Chondrocyte (in vitro differentiated cells): ENCODE results near the gene FOXJ1. TPM values are rescaled to one million over a fixed set of nuclear protein-coding genes. Genes with fewer than 3 reads are reported as not detected.

Source experiments
- DNase-seq: peaks from one replicate; pipeline ENCODE4 v3.0.0; 2021; ENCODE audit warnings: mixed read lengths, low spot score
- H3K27ac Mint-ChIP-seq: one replicate; pipeline ENCODE4 v1.8.0; 2021; ENCODE audit warnings: mild to moderate bottlenecking, moderate library complexity, mixed read lengths; ENCODE audit not compliant: unreplicated experiment
- H3K27me3 Mint-ChIP-seq: 2 replicates; pipeline ENCODE4 v1.8.0; 2021; ENCODE audit warnings: low read depth, mixed read lengths
- H3K36me3 Mint-ChIP-seq: 2 replicates; pipeline ENCODE4 v1.8.0; 2021; ENCODE audit warnings: low read depth, mixed read lengths
- H3K4me1 Mint-ChIP-seq: 2 replicates; pipeline ENCODE4 v1.8.0; 2021; ENCODE audit warnings: low read depth, mild to moderate bottlenecking, mixed read lengths
- H3K4me3 Mint-ChIP-seq: one replicate; pipeline ENCODE4 v1.8.0; 2021; ENCODE audit warnings: mild to moderate bottlenecking, moderate library complexity, mixed read lengths; ENCODE audit not compliant: unreplicated experiment
- H3K9me3 Mint-ChIP-seq: 2 replicates; pipeline ENCODE4 v1.8.0; 2021; ENCODE audit warnings: low read depth, mixed read lengths
- CTCF ChIP-seq: fragments of 200-600 bp; sonication (generic); IDR thresholded peaks from 2 replicates; pipeline ENCODE4 v1.5.0; 2021; ENCODE audit warnings: antibody characterized with exemption, mild to moderate bottlenecking, moderate library complexity
- total RNA-seq: library from RNA; stranded (reverse); gene quantifications from 3 replicates; pipeline ENCODE4 v1.2.1, GENCODE V29; 2021

FOXJ1 gene
- total RNA-seq, 1 donor from 2014 or later, result 0.12 TPM

- Mint-ChIP-seq H3K4me1 (no peaks in the 10 kb centered on the region), H3K36me3 (no peaks in the 10 kb centered on the region), H3K27ac (no peak overlapping the region), H3K9me3 (no peaks in the 10 kb centered on the region), H3K4me3 (no peak overlapping the region), H3K27me3 (peaks cover 8% of the 10 kb centered on the region)
- TF ChIP-seq CTCF, result peak; percentile 25
- DNase-seq, result no peak
These were observed 16.3 kb downstream of the FOXJ1 start for GRCh38 chr17:76124582-76125390.

- DNase-seq, result no peak
- H3K27me3 Mint-ChIP-seq, result peaks cover 15% of the 10 kb centered on the region
- H3K36me3 Mint-ChIP-seq, result no peaks in the 10 kb centered on the region
These were observed 17.1 kb downstream of the FOXJ1 start for GRCh38 chr17:76123749-76124581.

GRCh38 chr17:76123191-76123499, 17.9 kb downstream of the FOXJ1 start:
- Mint-ChIP-seq H3K4me1 (no peaks in the 10 kb centered on the region), H3K27me3 (peaks cover 15% of the 10 kb centered on the region), H3K36me3 (no peaks in the 10 kb centered on the region), H3K27ac (no peak overlapping the region), H3K9me3 (no peaks in the 10 kb centered on the region), H3K4me3 (no peak overlapping the region)
- no peak for DNase-seq
- TF ChIP-seq CTCF, result no peak

More at GRCh38 chr17:76123749-76124581, 17.1 kb downstream of the FOXJ1 start:
- TF ChIP-seq CTCF, result no peak
- Mint-ChIP-seq H3K9me3 (no peaks in the 10 kb centered on the region), H3K27ac (no peak overlapping the region), H3K4me3 (no peak overlapping the region), H3K4me1 (no peaks in the 10 kb centered on the region)

GRCh38 chr17:76122431-76123190, 18.4 kb downstream of the FOXJ1 start:
- no peak for DNase-seq
- H3K4me3 Mint-ChIP-seq, result no peak overlapping the region
- no peaks in the 10 kb centered on the region for H3K9me3 Mint-ChIP-seq
- H3K4me1 Mint-ChIP-seq, result no peaks in the 10 kb centered on the region
- no peaks in the 10 kb centered on the region for H3K36me3 Mint-ChIP-seq
- no peak overlapping the region for H3K27ac Mint-ChIP-seq
- no peak for TF ChIP-seq CTCF
- H3K27me3 Mint-ChIP-seq, result peaks cover 15% of the 10 kb centered on the region

- peaks cover 13% of the 10 kb centered on the region for H3K27me3 Mint-ChIP-seq
- no peaks in the 10 kb centered on the region for H3K4me1 Mint-ChIP-seq
- no peak overlapping the region for H3K27ac Mint-ChIP-seq
- H3K4me3 Mint-ChIP-seq, result no peak overlapping the region
- TF ChIP-seq CTCF, result no peak
- DNase-seq, result no peak
- H3K9me3 Mint-ChIP-seq, result no peaks in the 10 kb centered on the region
- no peaks in the 10 kb centered on the region for H3K36me3 Mint-ChIP-seq
These were observed 19.1 kb downstream of the FOXJ1 start for GRCh38 chr17:76121932-76122430.
